Measurements from ENCODE around the gene UBE2J2.

GRCh38 chr1:1282998-1283397, 9.3 kb upstream of the UBE2J2 start:
- TF ChIP-seq CTCF (IDR thresholded peaks at IDR 0.05; ENCODE audit: poor library complexity, severe bottlenecking) (no peak), POLR2AphosphoS5 (IDR thresholded peaks at IDR 0.05) (no peak), EZH2 (IDR thresholded peaks at IDR 0.05; ENCODE audit: borderline replicate concordance, insufficient read depth, low read length, poor library complexity, severe bottlenecking) (no peak)

Measured in neural cell (in vitro differentiated cells).